ENCODE data around the gene USH2A.

DNA sequence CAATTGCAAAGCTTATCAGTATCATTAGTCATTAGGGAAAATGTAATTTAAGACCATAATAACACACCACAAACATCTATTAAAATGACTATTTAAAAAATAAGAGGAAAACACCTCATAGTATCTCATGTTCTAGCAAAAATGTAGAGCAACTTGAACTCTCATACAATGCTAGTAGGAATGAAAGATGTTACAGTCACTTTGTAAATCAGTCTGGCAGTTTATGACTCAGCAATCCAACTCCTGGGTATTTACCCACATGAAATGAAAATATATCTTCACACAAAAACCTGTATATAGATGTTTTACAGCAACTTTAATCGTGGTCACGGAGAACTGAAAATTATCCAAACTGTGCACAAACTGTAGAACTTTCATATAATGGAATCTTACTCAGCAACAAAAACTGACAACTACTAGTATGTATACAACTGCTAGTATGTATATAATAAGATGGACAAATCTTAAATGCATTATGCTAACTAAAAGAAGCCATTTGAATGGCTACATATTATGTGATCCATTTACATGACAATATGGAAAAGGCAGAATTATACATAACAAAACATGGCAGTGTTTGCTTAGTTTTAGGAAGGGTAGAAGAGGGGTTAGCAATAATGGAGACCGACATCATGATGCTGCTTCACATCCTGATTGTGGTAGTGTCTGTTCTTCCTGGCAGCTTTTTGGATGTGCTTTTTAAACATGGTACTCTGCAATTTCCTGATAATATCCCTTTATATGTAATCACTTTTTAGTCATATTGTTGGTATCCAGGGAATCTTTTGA is 589.1 kb downstream of the USH2A start:
- TF ChIP-seq, protein P1, sequence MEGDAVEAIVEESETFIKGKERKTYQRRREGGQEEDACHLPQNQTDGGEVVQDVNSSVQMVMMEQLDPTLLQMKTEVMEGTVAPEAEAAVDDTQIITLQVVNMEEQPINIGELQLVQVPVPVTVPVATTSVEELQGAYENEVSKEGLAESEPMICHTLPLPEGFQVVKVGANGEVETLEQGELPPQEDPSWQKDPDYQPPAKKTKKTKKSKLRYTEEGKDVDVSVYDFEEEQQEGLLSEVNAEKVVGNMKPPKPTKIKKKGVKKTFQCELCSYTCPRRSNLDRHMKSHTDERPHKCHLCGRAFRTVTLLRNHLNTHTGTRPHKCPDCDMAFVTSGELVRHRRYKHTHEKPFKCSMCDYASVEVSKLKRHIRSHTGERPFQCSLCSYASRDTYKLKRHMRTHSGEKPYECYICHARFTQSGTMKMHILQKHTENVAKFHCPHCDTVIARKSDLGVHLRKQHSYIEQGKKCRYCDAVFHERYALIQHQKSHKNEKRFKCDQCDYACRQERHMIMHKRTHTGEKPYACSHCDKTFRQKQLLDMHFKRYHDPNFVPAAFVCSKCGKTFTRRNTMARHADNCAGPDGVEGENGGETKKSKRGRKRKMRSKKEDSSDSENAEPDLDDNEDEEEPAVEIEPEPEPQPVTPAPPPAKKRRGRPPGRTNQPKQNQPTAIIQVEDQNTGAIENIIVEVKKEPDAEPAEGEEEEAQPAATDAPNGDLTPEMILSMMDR (IDR thresholded peaks at IDR 0.05): no peak
- TF ChIP-seq POLR2A (IDR thresholded peaks at IDR 0.05): no peak
